ENCODE data around the gene SLC3A2. TPM values are rescaled to one million over a fixed set of nuclear protein-coding genes. Genes with fewer than 3 reads are reported as not detected.

Gene SLC3A2
- total and polyA plus RNA-seq, 2 of the 13 experiments (the other 11 are each of a cell fraction or from before 2014, with no cell fraction given), result 213 to 226 TPM

DNA sequence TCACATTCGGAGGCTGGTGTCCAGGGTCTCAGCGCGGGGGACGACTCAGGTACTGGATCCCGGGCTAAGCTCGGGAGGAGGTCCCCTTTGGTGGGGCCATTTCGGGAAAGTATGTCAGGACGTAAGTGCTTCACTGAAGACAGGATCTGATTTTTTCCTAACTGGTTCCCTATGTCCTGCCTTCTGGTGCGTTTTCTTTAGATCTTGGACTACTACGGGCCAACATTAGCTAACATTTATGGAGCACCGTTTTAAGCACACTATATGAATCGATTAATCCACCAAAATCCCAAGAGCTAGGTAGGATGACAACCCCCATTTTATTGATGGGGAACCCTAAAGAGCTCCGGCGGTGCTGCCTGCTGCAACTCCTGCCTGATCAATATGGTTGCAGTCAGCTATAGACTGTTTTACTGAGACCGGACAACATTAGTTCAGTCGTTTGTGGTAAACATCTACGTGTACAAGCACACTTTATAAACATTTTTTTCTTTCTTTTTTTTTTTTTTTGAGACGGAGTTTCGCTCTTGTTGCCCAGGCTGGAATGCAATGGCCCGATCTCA, 24.3 kb upstream of the SLC3A2 start (continued):
- TF ChIP-seq ZNF407 (CRISPR knock-in tag; IDR thresholded peaks at IDR 0.05; ENCODE audit: not compliant biosample characterization) (no peak), HOXA5 (CRISPR knock-in tag; IDR thresholded peaks at IDR 0.05) (no peak), ETV5 (CRISPR knock-in tag; IDR thresholded peaks at IDR 0.05; ENCODE audit: borderline replicate concordance) (no peak), FOXK1 (CRISPR knock-in tag; IDR thresholded peaks at IDR 0.05; ENCODE audit: borderline replicate concordance, low read depth) (no peak), NAIF1 (CRISPR knock-in tag; IDR thresholded peaks at IDR 0.05; ENCODE audit: borderline replicate concordance) (no peak), ZNF780A (CRISPR knock-in tag; IDR thresholded peaks at IDR 0.05) (no peak), ZNF891 (CRISPR knock-in tag; IDR thresholded peaks at IDR 0.05) (no peak), TOE1 (CRISPR knock-in tag; IDR thresholded peaks at IDR 0.05) (no peak), RNF219 (CRISPR knock-in tag; IDR thresholded peaks at IDR 0.05) (0 out of 2 replicates have a peak, but pooled peaks have one; percentile 57), TBL1XR1 (IDR thresholded peaks at IDR 0.05; ENCODE audit: borderline replicate concordance, low read length, partially characterized antibody) (no peak), SRY (CRISPR knock-in tag; IDR thresholded peaks at IDR 0.05) (no peak), HDAC6 (IDR thresholded peaks at IDR 0.05; ENCODE audit: low read depth, low read length) (no peak), FUBP1 (CRISPR knock-in tag; IDR thresholded peaks at IDR 0.05; ENCODE audit: borderline replicate concordance) (0 out of 2 replicates have a peak, but pooled peaks have one; percentile 3)
- TF ChIP-seq, protein P1, sequence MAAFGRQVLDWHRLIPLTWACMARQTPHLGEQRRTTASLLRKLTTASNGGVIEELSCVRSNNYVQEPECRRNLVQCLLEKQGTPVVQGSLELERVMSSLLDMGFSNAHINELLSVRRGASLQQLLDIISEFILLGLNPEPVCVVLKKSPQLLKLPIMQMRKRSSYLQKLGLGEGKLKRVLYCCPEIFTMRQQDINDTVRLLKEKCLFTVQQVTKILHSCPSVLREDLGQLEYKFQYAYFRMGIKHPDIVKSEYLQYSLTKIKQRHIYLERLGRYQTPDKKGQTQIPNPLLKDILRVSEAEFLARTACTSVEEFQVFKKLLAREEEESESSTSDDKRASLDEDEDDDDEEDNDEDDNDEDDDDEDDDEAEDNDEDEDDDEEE (CRISPR knock-in tag; IDR thresholded peaks at IDR 0.05), result 0 out of 2 replicates have a peak, but pooled peaks have one; percentile 67
